ENCODE results near the gene OPCML. TPM values are rescaled to one million over a fixed set of nuclear protein-coding genes. Genes with fewer than 3 reads are reported as not detected.

The OPCML gene
- total RNA-seq, 1 experiment from 2014 or later = 0.13 TPM

DNA sequence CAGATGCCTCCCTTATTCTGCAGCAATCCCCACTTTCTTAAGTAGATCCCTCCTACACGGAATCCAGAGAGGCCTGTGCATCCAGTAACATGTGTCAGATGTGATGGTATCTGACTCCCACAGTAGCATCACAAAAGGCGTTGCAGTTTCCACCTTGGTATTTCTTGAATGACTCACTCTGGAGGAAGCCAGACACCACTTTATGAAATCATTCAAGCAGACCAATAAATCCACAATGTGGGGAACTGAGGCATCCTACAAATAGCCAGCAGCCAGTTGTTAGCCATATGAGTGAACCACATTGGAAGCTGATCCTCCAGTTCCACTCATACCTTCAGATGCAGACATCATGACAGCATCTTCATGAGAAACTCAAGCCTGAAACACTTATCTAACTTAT lies 798.1 kb downstream of the OPCML start:
- Histone ChIP-seq H3K36me3 (ENCODE audit: insufficient read depth, low read length, poor library complexity, severe bottlenecking) (no peaks in the 10 kb centered on the region), H3K27me3 (replicated peaks; ENCODE audit: insufficient read depth, low read depth, low read length, poor library complexity) (peaks cover 31% of the 10 kb centered on the region), H3K4me1 (ENCODE audit: insufficient read depth, low read length, poor library complexity, severe bottlenecking) (no peaks in the 10 kb centered on the region), H3K9me3 (ENCODE audit: low read depth, low read length, poor library complexity, severe bottlenecking) (peaks cover 14% of the 10 kb centered on the region), H3K27ac (ENCODE audit: low read depth, low read length, poor library complexity, severe bottlenecking) (no peak overlapping the region), H3K4me3 (ENCODE audit: low read depth, low read length, poor library complexity, severe bottlenecking) (no peak overlapping the region)
- intact Hi-C loops (cut with micrococcal nuclease; ENCODE audit: unreplicated experiment) = no loop called here
- CTCF ChIA-PET = no interaction called here
- no peak for DNase-seq (ENCODE audit: low spot score)
- POLR2A ChIA-PET (ENCODE audit: low non-redundant PET) = no interaction called here
- no peak for TF ChIP-seq EZH2 (IDR thresholded peaks at IDR 0.05; ENCODE audit: borderline replicate concordance, low read depth, low read length, poor library complexity, severe bottlenecking)
- TF ChIP-seq, protein P1, sequence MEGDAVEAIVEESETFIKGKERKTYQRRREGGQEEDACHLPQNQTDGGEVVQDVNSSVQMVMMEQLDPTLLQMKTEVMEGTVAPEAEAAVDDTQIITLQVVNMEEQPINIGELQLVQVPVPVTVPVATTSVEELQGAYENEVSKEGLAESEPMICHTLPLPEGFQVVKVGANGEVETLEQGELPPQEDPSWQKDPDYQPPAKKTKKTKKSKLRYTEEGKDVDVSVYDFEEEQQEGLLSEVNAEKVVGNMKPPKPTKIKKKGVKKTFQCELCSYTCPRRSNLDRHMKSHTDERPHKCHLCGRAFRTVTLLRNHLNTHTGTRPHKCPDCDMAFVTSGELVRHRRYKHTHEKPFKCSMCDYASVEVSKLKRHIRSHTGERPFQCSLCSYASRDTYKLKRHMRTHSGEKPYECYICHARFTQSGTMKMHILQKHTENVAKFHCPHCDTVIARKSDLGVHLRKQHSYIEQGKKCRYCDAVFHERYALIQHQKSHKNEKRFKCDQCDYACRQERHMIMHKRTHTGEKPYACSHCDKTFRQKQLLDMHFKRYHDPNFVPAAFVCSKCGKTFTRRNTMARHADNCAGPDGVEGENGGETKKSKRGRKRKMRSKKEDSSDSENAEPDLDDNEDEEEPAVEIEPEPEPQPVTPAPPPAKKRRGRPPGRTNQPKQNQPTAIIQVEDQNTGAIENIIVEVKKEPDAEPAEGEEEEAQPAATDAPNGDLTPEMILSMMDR (conservative IDR thresholded peaks at IDR 0.05; ENCODE audit: low read depth, low read length) = no peak
- no TSS peak for BruUV-seq (replicated peaks)

DNA sequence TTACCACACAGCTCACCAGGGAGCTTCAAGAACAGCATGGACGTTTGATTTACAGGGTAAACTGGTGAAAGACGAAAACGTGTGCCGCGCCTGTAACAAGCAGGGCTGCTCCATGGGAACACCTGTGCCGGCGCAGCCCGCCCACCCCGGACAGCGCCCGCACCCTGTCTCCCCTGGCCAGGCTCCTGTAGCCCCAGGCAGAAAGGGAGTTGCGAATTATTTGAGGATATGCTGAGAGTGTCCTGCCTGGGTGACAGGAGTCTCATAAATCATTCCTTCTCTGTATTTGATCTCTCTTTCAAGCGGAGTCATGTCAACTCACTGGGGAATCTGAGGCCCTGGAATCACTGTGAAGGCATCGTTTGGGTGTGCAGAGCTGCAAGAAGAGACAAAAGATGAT lies 804.3 kb downstream of the OPCML start:
- Histone ChIP-seq H3K9me3 (ENCODE audit: low read depth, low read length, poor library complexity, severe bottlenecking) (peaks cover 12% of the 10 kb centered on the region), H3K4me1 (ENCODE audit: insufficient read depth, low read length, poor library complexity, severe bottlenecking) (no peaks in the 10 kb centered on the region), H3K36me3 (ENCODE audit: insufficient read depth, low read length, poor library complexity, severe bottlenecking) (no peaks in the 10 kb centered on the region), H3K27me3 (replicated peaks; ENCODE audit: insufficient read depth, low read depth, low read length, poor library complexity) (peaks cover 23% of the 10 kb centered on the region), H3K27ac (ENCODE audit: low read depth, low read length, poor library complexity, severe bottlenecking) (no peak overlapping the region), H3K4me3 (ENCODE audit: low read depth, low read length, poor library complexity, severe bottlenecking) (no peak overlapping the region)
- DNase-seq (ENCODE audit: low spot score) = no peak
- no TSS peak for BruUV-seq (replicated peaks)
- POLR2A ChIA-PET (ENCODE audit: low non-redundant PET) = no interaction called here
- TF ChIP-seq, protein P1 (conservative IDR thresholded peaks at IDR 0.05; ENCODE audit: low read depth, low read length) = no peak
- no peak for TF ChIP-seq EZH2 (IDR thresholded peaks at IDR 0.05; ENCODE audit: borderline replicate concordance, low read depth, low read length, poor library complexity, severe bottlenecking)
- intact Hi-C loops (cut with micrococcal nuclease; ENCODE audit: unreplicated experiment) = no loop called here
- CTCF ChIA-PET = no interaction called here

DNA sequence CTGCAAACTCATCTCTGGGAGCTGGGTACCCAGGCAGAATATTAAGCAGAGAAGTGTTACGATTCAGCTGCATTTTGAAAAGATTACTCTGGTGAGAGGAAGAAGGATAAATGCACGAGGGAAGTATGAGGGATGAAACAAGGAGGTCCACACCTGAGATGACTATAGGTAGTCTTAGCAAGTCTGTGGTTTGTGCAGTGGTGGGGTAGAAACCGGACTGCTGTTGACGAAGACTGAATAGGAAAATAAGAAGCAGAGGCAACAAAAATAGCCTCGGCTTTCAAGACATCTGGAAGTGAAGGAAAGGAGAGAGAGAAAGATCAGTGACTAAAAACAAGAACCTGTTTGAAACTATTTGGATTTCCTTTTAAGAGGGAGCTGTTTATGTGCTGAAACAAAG lies 810.8 kb downstream of the OPCML start:
- H3K36me3 ChIP-seq (ENCODE audit: insufficient read depth, low read length, poor library complexity, severe bottlenecking) = no peaks in the 10 kb centered on the region
- CTCF ChIA-PET = no interaction called here
- POLR2A ChIA-PET (ENCODE audit: low non-redundant PET) = no interaction called here
- peaks cover 8% of the 10 kb centered on the region for H3K9me3 ChIP-seq (ENCODE audit: low read depth, low read length, poor library complexity, severe bottlenecking)
- DNase-seq (ENCODE audit: low spot score) = no peak
- no peaks in the 10 kb centered on the region for H3K4me1 ChIP-seq (ENCODE audit: insufficient read depth, low read length, poor library complexity, severe bottlenecking)
- intact Hi-C loops (cut with micrococcal nuclease; ENCODE audit: unreplicated experiment) = no loop called here
- peaks cover 18% of the 10 kb centered on the region for H3K27me3 ChIP-seq (replicated peaks; ENCODE audit: insufficient read depth, low read depth, low read length, poor library complexity)
- BruUV-seq (replicated peaks) = no TSS peak
- no peak overlapping the region for H3K4me3 ChIP-seq (ENCODE audit: low read depth, low read length, poor library complexity, severe bottlenecking)
- no peak overlapping the region for H3K27ac ChIP-seq (ENCODE audit: low read depth, low read length, poor library complexity, severe bottlenecking)
- no peak for TF ChIP-seq EZH2 (IDR thresholded peaks at IDR 0.05; ENCODE audit: borderline replicate concordance, low read depth, low read length, poor library complexity, severe bottlenecking)
- TF ChIP-seq, protein P1 (conservative IDR thresholded peaks at IDR 0.05; ENCODE audit: low read depth, low read length) = no peak

Measured in A673 (cell line).